ENCODE measurements around the gene ANAPC7.
A peak's percentile ranks its signal among the peaks of the same experiment; 100 is the strongest.
"Not testable (repeated sequence)": the region's sequence is repeated elsewhere in the genome, so short reads cannot be mapped to it uniquely, and the experiment has no call there.

ANAPC7 gene

DNA sequence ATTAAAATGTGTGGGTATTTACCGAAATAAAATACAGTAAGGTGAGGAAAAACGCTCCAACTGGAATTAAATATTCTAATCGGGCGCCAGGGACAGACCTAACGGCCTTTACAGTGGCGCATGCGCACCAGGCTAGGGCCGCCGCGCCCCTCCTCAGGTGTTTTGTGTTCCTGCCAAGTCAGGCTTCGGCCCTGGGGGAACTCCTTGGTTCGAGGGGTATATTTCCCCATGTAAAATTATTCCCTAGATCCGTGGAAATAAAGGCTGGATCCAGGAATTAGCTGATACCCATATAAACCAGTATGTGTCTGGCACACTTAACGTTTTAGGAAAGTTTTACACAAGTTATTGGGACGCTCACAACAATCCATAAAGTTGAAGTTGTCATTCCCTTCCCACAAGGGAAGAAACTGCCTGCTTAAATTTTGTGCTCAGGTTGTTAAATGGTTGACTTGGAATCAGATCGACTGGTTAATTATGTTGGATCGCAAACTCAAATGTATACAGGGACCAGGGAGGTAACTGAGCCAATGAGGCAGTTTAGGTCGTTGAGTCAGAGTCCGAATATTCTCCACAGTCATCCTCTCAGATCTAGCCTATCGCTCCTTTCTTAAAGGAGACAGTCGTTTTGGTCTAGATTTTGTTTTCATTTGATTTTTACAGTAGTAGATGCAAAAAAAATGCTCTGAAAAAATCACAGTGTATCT lies 621 bp upstream of the ANAPC7 start:
- Histone ChIP-seq H3K4me2 (ENCODE audit: low read length) (peak overlapping the region; percentile 100), H3K27ac (peak overlapping the region; percentile 99), H2AFZ (peak overlapping the region; percentile 100), H3K4me1 (peaks cover 9% of the 10 kb centered on the region), H3K4me3 (ENCODE audit: low read depth, low read length) (peak overlapping the region; percentile 99), H3K9ac (peak overlapping the region; percentile 74), H3K27me3 (ENCODE audit: control insufficient read depth, insufficient read depth, low read length) (no peaks in the 10 kb centered on the region), H3K36me3 (ENCODE audit: control insufficient read depth, insufficient read depth, low read length) (no peaks in the 10 kb centered on the region), H3K79me2 (peaks cover 12% of the 10 kb centered on the region), H3K9me3 (ENCODE audit: control insufficient read depth, low read length) (no peaks in the 10 kb centered on the region)
- TF ChIP-seq, protein P1, sequence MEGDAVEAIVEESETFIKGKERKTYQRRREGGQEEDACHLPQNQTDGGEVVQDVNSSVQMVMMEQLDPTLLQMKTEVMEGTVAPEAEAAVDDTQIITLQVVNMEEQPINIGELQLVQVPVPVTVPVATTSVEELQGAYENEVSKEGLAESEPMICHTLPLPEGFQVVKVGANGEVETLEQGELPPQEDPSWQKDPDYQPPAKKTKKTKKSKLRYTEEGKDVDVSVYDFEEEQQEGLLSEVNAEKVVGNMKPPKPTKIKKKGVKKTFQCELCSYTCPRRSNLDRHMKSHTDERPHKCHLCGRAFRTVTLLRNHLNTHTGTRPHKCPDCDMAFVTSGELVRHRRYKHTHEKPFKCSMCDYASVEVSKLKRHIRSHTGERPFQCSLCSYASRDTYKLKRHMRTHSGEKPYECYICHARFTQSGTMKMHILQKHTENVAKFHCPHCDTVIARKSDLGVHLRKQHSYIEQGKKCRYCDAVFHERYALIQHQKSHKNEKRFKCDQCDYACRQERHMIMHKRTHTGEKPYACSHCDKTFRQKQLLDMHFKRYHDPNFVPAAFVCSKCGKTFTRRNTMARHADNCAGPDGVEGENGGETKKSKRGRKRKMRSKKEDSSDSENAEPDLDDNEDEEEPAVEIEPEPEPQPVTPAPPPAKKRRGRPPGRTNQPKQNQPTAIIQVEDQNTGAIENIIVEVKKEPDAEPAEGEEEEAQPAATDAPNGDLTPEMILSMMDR (IDR thresholded peaks at IDR 0.05): no peak

DNA sequence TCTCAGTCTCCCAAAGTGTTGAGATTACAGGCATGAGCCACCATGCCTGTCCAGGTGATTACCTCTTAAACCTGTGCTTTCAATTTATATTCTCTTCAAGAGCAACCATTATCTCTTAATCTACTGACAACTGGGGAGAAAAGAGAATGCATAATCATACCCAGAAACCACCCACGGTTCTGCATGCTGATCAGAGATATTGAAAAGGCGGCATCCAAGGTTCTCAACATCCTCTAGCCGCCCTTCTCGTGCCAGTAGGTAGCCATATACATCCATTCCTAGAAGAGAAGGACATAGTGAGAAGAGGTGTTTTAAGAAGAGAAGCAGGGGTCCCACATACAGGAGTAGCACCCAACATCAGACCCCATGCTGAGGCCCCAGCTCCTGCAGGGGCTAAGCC lies 20.8 kb downstream of the ANAPC7 start:
- Histone ChIP-seq H3K9me3 (ENCODE audit: control insufficient read depth, low read length) (no peaks in the 10 kb centered on the region), H3K36me3 (ENCODE audit: control insufficient read depth, insufficient read depth, low read length) (no peaks in the 10 kb centered on the region), H3K27ac (no peak overlapping the region), H3K79me2 (no peaks in the 10 kb centered on the region), H3K4me1 (no peaks in the 10 kb centered on the region), H3K27me3 (ENCODE audit: control insufficient read depth, insufficient read depth, low read length) (no peaks in the 10 kb centered on the region), H3K4me3 (ENCODE audit: low read depth, low read length) (no peak overlapping the region), H2AFZ (no peak overlapping the region), H3K4me2 (ENCODE audit: low read length) (no peak overlapping the region), H3K9ac (no peak overlapping the region)
- TF ChIP-seq, protein P1 (IDR thresholded peaks at IDR 0.05): no peak

DNA sequence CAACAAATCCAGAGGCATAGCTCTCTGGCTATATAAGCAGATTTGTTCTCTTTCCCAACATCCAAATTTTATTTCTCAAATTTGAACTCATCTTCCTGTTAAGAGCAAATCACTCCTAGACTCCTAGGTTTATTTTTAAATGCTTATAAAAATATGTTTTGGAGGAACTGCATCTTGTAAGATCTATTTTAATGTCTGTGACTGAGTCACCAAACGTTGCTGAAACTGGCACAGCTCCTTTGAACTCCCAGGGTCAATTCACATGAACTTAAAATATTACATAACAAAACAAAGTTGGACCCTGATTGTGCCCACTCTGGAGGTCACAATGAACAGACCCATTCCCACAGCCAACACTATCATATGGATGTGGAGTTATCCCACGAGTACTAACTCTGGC lies 23.9 kb downstream of the ANAPC7 start:
- Histone ChIP-seq H3K4me1 (no peaks in the 10 kb centered on the region), H3K27me3 (ENCODE audit: control insufficient read depth, insufficient read depth, low read length) (no peaks in the 10 kb centered on the region), H3K79me2 (no peaks in the 10 kb centered on the region), H3K4me3 (ENCODE audit: low read depth, low read length) (no peak overlapping the region), H3K9ac (no peak overlapping the region), H3K9me3 (ENCODE audit: control insufficient read depth, low read length) (no peaks in the 10 kb centered on the region), H3K27ac (no peak overlapping the region), H3K4me2 (ENCODE audit: low read length) (no peak overlapping the region), H3K36me3 (ENCODE audit: control insufficient read depth, insufficient read depth, low read length) (no peaks in the 10 kb centered on the region), H2AFZ (no peak overlapping the region)
- TF ChIP-seq, protein P1 (IDR thresholded peaks at IDR 0.05): no peak

DNA sequence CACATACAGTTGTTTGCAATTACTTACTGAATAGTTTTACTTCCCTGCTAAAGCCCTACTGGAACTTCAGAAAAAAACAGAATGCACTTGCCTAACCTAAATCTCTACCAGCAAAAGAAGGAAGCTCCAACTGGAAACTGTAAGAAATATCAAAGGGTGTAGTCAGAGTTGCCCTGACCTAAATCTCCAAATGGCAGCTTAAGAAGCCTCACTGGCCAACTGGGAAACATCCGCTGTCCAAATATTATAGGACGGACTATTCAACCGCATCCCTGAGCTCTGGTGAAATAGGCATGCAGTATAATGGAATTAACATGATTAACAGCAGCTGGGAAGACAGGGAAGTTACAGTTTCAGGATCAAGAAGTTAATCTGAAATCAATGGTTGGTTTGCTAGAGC lies 24.3 kb downstream of the ANAPC7 start:
- Histone ChIP-seq H3K4me2 (ENCODE audit: low read length) (no peak overlapping the region), H3K36me3 (ENCODE audit: control insufficient read depth, insufficient read depth, low read length) (no peaks in the 10 kb centered on the region), H3K4me1 (no peaks in the 10 kb centered on the region), H3K27me3 (ENCODE audit: control insufficient read depth, insufficient read depth, low read length) (no peaks in the 10 kb centered on the region), H3K79me2 (no peaks in the 10 kb centered on the region), H3K4me3 (ENCODE audit: low read depth, low read length) (no peak overlapping the region), H3K9me3 (ENCODE audit: control insufficient read depth, low read length) (no peaks in the 10 kb centered on the region), H2AFZ (no peak overlapping the region), H3K27ac (no peak overlapping the region), H3K9ac (no peak overlapping the region)
- TF ChIP-seq, protein P1 (IDR thresholded peaks at IDR 0.05): no peak

DNA sequence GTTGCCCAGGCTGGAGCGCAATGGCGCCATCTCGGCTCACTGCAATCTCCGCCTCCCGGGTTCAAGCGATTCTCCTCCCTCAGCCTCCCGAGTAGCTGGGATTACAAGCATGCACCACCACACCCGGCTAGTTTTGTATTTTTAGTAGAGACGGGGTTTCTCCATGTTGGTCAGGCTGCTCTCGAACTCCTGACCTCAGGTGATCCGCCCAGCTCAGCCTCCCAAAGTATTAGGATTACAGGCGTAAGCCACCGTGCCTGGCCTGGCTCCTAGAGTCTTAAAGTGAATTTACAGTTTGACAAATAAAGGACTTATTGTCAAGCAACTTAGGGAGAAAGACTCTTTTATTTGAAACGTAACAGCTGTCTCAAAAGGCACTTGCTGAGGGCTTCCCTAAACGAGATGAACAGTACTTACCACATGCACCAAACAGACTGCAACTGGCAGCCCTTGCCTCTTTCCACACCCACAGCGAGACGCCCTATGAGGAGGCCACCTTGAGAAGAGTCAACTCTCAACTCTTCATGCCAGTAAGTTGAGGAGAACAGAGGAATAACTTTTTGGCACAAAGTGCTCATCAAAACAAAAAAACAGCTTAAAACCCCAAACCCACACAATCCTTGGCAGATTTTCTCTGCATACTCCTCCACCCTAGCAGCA lies 25.2 kb downstream of the ANAPC7 start:
- not testable (repeated sequence) for H3K27me3 ChIP-seq (ENCODE audit: control insufficient read depth, insufficient read depth, low read length); H3K36me3 ChIP-seq (ENCODE audit: control insufficient read depth, insufficient read depth, low read length); H3K4me1 ChIP-seq; H3K9ac ChIP-seq; H3K9me3 ChIP-seq (ENCODE audit: control insufficient read depth, low read length); H3K79me2 ChIP-seq; H3K27ac ChIP-seq; H3K4me3 ChIP-seq (ENCODE audit: low read depth, low read length); H3K4me2 ChIP-seq (ENCODE audit: low read length); H2AFZ ChIP-seq
